GM19240 (cell line): ENCODE data around the gene TMOD2.

Experiments
- DNase-seq: peaks from one replicate; pipeline ENCODE4 v3.0.0; 2011; ENCODE audit warnings: low spot score; ENCODE audit not compliant: insufficient read length

The TMOD2 gene

GRCh38 chr15:51735228-51736010, 16.0 kb upstream of the TMOD2 start:
- DNase-seq: no peak

GRCh38 chr15:51736069-51736468, 15.3 kb upstream of the TMOD2 start:
- DNase-seq: no peak

GRCh38 chr15:51736751-51737521, 14.5 kb upstream of the TMOD2 start:
- no peak for DNase-seq

DNA sequence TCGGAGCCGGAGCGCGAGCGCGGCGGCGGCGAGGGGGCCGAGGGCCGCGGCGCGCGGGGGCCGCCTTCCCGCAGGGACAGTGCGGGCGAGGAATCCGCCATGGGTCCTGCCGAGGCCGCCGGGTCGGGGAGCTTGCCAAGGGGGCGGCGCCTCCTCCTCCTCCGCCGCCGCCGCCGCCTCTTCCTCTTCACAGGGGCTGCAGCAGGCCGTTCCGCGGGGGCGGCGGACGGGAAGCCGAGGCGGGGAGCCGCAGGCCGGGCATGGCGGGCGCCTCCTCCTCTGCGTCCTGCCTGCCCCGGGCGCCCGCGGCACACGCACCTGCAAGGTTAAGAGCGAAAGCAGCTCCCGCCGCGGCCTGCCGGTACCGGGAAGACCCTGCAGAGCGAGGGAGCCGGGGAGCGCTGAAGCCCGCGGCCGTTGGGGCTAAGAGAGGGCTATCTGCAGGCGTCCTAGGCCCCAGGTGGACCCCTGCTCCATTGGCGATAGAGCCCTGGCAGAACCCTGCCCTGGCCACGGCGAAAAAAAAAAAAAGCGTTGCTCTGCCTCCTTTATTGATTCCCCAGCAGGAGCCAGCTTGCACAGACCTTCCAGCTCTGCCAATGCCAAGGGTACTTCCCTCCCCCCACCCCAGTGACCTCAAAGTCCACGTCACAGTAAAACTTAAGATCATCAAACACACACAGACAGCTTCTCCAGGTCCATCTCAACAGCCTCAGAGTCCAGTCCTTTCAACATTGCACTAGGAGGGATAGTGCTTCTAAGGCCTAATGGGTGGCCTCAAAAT, 13.7 kb upstream of the TMOD2 start, which contains the start of gene LYSMD2:
Gene LYSMD2 (minus strand): TSS at position 134 of the 784 bp plus-strand sequence. CDS start 33 bp downstream, at position 101.
- no peak for DNase-seq

- no peak for DNase-seq
Measured at GRCh38 chr15:51738553-51738952, 12.8 kb upstream of the TMOD2 start.

GRCh38 chr15:51739061-51739712, 12.2 kb upstream of the TMOD2 start:
- no peak for DNase-seq

DNA sequence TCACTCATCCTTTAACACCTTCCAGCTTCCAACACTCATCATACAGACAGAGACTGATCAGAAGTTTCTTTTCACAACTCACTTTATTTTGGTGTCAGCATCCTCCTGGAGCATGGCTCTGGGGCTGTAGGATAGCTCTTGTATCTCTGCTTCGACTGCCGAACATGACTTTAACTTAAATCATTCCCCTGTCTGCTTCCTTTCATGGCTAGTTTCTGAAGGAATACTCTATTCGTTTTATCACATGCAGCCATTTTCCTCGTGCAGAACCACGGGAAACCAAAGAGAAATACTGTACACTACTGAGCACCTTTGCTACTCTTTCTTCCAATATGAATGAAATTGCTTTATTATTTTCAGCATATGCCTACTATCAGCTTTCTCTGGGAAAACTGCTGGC, 2.1 kb upstream of the TMOD2 start:
- no peak for DNase-seq

- no peak for DNase-seq
Measured at GRCh38 chr15:51750186-51750585, 1.2 kb upstream of the TMOD2 start.

DNA sequence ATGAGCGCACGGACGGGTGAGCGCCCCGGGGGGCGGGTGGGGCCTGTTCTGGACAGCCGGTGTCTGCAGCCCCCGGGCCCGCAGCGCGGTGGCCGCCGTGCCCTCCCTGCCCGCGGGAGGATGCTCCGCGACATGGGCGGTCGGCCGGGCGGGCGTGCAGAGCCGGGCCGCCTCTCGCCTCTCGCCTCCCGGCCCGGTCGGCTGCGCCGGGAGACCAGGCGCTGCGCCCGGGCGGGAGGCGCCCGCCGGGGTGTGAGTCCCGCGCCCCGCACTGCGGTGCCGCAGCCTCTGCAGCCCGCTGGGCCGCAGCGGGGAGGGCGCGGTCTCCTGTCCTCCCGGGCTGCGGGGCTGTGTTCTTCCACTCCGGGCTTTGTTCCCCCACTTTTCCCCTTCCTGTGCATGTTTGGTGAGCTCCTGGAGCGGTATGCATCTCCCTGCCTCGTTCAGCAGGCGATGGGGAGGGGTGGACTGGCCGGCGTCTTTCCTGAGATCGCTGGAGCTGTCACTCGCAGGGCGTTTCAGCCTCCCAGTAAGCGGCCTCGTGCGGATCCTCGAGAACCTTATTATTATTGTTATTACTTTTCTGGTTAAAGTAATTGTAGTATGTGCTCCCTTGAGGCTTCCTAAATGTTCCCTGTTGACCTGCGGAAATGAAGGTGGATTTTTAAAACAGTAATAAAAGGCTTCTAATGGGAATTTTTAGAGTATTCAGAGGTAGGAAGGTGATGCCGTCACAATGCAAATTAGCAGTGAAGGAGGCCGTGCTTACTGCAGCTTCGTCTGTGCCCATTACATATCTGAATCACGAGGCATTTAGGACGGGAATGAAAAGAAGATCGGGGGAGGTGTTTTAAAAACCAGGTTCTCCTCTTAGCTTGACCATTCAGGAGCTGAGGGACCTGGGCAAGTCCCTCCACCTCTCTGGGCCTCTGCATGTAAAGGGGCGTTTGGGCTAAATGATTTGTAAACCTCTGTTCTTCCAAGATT, 593 bp downstream of the TMOD2 start:
- no peak for DNase-seq

GRCh38 chr15:51752888-51753287, 1.5 kb downstream of the TMOD2 start:
- no peak for DNase-seq

DNA sequence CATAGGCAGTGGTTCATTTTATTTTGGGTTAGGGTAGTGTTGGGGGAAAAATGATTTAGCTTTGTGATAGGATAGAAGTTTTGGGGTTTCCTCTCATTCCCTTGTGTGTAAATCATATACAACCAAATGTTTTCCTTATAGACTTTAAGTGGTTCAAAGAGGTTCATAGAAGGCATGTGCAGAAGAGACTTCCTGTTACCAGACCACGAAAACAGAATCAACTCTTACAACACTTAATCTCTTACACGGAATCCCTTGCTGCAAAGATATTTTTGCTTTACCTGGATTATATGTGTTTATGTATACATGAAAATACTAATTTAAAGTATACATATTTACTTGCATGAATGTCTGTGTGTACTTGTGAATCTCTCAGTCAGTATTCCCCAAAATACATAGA, 2.9 kb downstream of the TMOD2 start:
- no peak for DNase-seq

DNA sequence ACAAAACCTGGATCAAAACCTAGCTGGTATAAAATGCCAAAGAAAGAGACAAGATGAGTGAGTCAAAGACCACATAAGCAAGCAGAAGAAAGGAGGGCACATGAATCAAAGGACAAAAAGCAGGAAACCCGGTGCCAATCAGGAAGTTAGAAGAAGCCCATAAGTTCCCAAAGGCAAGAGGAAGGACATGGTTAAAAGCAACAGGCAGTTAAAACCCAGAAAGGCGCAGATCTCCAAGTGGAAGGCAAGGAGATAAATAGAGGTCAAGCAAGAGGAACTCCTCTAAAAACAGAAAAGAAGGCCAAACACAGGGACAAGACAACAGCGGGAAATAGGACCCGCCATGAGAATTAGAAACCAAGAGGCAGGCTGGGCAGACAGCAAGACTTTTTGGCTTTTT, 4.4 kb downstream of the TMOD2 start:
- no peak for DNase-seq

- DNase-seq: no peak
Measured at GRCh38 chr15:51756482-51756881, 5.1 kb downstream of the TMOD2 start.

GRCh38 chr15:51757450-51757849, 6.1 kb downstream of the TMOD2 start:
- no peak for DNase-seq

- no peak for DNase-seq
Measured at GRCh38 chr15:51758645-51759044, 7.2 kb downstream of the TMOD2 start.

GRCh38 chr15:51759557-51760070, 8.2 kb downstream of the TMOD2 start:
- DNase-seq: no peak

- no peak for DNase-seq
Measured at GRCh38 chr15:51760805-51761204, 9.4 kb downstream of the TMOD2 start.

- DNase-seq: no peak
Measured at GRCh38 chr15:51765751-51766150, 14.4 kb downstream of the TMOD2 start.

DNA sequence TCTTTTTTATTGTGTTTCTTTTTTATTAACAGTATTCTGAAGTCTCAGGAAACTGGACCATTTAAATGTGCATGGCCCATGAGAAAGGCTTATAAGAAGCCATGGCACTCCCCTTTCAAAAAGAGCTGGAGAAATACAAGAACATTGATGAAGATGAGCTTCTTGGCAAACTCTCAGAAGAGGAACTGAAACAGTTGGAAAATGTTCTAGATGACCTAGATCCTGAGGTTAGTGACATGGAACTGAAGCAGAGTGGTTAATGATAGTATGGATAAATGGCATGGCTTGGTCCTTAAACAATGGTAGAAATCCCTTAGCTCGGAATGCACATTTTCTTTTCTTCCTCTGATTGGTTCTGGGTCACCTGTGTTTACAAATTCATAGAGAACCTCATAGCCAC, 14.9 kb downstream of the TMOD2 start:
- DNase-seq: no peak

- DNase-seq: no peak
Measured at GRCh38 chr15:51768018-51768417, 16.6 kb downstream of the TMOD2 start.
